ENCODE measurements around the gene LAMA4.

DNA sequence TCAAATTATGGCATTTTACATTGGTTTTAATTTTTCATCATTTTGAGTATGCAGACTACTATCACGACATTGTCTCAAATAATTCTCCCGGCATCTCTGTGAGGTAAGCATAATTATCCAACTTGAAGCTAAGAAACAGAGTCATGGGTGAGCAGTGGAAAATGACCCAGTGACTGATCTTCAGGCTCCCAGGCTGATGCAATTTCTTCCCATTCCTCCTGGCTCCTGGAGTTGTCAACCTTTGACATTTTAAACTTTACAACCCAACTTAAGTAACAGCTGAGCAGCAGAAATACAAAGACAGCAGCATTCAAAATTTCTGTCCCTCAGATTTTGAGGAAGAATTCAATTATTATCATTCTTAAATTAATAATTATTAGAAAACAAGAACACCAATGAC is 13.7 kb upstream of the LAMA4 start:
- TF ChIP-seq POLR2A (IDR thresholded peaks at IDR 0.05; ENCODE audit: low read depth, low read length) (no peak), POLR2AphosphoS5 (IDR thresholded peaks at IDR 0.05; ENCODE audit: low read depth, low read length) (no peak), POU2F2 (IDR thresholded peaks at IDR 0.05; ENCODE audit: low read depth, low read length) (no peak)
